ENCODE measurements around the gene PIK3CA.
"Not testable (repeated sequence)": the region's sequence is repeated elsewhere in the genome, so short reads cannot be mapped to it uniquely, and the experiment has no call there.

DNA sequence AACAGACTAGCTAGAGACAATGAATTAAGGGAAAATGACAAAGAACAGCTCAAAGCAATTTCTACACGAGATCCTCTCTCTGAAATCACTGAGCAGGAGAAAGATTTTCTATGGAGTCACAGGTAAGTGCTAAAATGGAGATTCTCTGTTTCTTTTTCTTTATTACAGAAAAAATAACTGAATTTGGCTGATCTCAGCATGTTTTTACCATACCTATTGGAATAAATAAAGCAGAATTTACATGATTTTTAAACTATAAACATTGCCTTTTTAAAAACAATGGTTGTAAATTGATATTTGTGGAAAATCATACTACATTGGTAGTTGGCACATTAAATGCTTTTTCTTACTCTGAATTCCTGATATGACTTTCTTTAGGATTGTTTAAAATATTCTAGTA, 70.1 kb downstream of the PIK3CA start:
- not testable (repeated sequence) for TF ChIP-seq BHLHE40 (IDR thresholded peaks at IDR 0.05; ENCODE audit: borderline replicate concordance); FOXK2 (IDR thresholded peaks at IDR 0.05); ZNF384 (IDR thresholded peaks at IDR 0.05); ELF4 (IDR thresholded peaks at IDR 0.05); NFRKB (IDR thresholded peaks at IDR 0.05); TARDBP (IDR thresholded peaks at IDR 0.05)

All from HEK293T (cell line).